Motor neuron (in vitro differentiated cells): Measurements from ENCODE around the gene GPC4. TPM values are rescaled to one million over a fixed set of nuclear protein-coding genes. Genes with fewer than 3 reads are reported as not detected.
"Not testable (repeated sequence)": the region's sequence is repeated elsewhere in the genome, so short reads cannot be mapped to it uniquely, and the experiment has no call there.

Experiments
- ATAC-seq, 8 experiments: fragments of 200-7000 bp; cut with Tn5 transposase; replicated peaks in 6 of 8; 2 replicates each; pipeline ENCODE4 v1.8.0; 2021; ENCODE audit warnings: mild to moderate bottlenecking in 8 of 8, moderate library complexity in 8 of 8
- H3K27ac ChIP-seq, 2 donors: fragments of 250-450 bp; sonication (Bioruptor Pico); 2 replicates each; pipeline ENCODE4 v1.9.0; 2021; ENCODE audit warnings: antibody characterized with exemption in 2 of 2, mild to moderate bottlenecking in 2 of 2, moderate library complexity in 1 of 2
- H3K4me1 ChIP-seq, 2 donors: fragments of 250-450 bp; sonication (Bioruptor Pico); replicated peaks in 1 of 2; 2 replicates each; pipeline ENCODE4 v1.6.1; 2021; ENCODE audit warnings: antibody characterized with exemption in 2 of 2, mild to moderate bottlenecking in 2 of 2, moderate library complexity in 1 of 2
- H3K4me3 ChIP-seq, 5 donors: fragments of 250-450 bp; sonication (Bioruptor Pico); 2 replicates each; pipeline ENCODE4 v1.9.0; 2021; ENCODE audit warnings: antibody characterized with exemption in 5 of 5, mild to moderate bottlenecking in 5 of 5, moderate library complexity in 4 of 5
- WGBS, 10 experiments: fragments of 450-650 bp; shearing (Covaris generic); methylation state at CpG; one replicate each; pipeline ENCODE4 v1.0.0; 2022; 5-methylcytosine and 5-hydroxymethylcytosine counted together
- in situ Hi-C, 9 experiments: fragments of 400-800 bp; cut with MboI; loops; one replicate each; pipeline ENCODE4 v1.15.0; 2021; ENCODE audit warnings: low sequenced_read_pairs in 9 of 9, low pct_unique_long_range_greater_than_20kb in 2 of 9; ENCODE audit not compliant: unreplicated experiment in 9 of 9
- total RNA-seq, 8 experiments: library from RNA; unstranded; fragments of 300-600 nt; gene quantifications; 2 replicates each; pipeline versions ENCODE4 v1.2.3 to v1.2.4, GENCODE V29; 2022

GPC4 gene
- total RNA-seq, 8 experiments from 2014 or later = 1.7 to 35.2 (median 6.1) TPM

GRCh38 chrX:133306316-133306715 is 109.0 kb downstream of the GPC4 start:
- in situ Hi-C loops = no loop called here
- WGBS, 10 experiments = 7 to 80% (median 30%) methylated on average over 1 to 2 of the region's 3 CpGs; no CpG with 5 or more reads in 3 of the 10 experiments
- Histone ChIP-seq H3K4me3 (no peak overlapping the region), H3K27ac (no peak overlapping the region), H3K4me1 (peaks cover 9 to 11% of the 10 kb centered on the region in 2 donors)
- ATAC-seq = no peak

- no peak overlapping the region for H3K4me3 ChIP-seq
- H3K4me1 ChIP-seq = peaks cover 9 to 11% of the 10 kb centered on the region in 2 donors
- in situ Hi-C loops = no loop called here
- no peak for ATAC-seq
- no peak overlapping the region for H3K27ac ChIP-seq
Measured at GRCh38 chrX:133305348-133305747, 109.9 kb downstream of the GPC4 start.

DNA sequence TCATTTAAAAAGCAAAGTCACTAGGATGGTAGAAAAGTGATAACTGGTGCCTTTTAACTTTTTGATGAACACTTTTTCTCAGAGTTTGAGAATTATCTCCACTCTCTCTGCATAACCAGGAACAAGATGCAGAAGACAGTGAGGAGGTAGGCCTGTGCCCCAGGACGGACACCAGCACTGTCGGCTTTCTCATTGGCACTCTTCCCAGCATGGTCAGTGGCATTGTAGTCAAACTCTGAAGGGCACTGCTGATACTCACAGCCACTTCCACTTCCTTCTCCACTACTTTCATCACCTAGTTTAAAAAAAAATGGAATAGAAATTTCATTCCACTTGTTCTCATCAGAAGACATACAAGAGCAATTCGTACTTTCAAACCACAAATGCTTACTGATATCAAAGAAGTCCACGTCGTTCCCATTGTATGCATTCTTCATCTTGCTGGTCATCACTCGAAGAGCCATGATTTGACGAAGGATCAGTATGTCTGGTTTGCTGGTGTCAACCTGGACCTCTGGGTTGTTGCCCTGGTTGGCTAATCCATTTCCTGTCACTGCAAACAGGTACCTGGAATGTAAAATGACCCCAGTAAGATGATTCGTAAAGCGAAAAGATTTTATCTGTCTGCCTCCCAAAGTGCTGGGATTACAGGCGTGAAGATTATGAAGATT is 112.4 kb downstream of the GPC4 start:
- Histone ChIP-seq H3K4me1 (peaks cover 0 to 4% of the 10 kb centered on the region in 2 donors), H3K27ac (no peak overlapping the region), H3K4me3 (no peak overlapping the region)
- in situ Hi-C loops = no loop called here
- no peak for ATAC-seq
- WGBS, 10 experiments = 30 to 100% (median 100%) methylated on average over 1 to 8 of the region's 10 CpGs; no CpG with 5 or more reads in 3 of the 10 experiments

- H3K27ac ChIP-seq = no peak overlapping the region
- no peak for ATAC-seq
- no peak overlapping the region for H3K4me3 ChIP-seq
- in situ Hi-C loops = no loop called here
- no peaks in the 10 kb centered on the region for H3K4me1 ChIP-seq
Measured at GRCh38 chrX:133300591-133300990, 114.7 kb downstream of the GPC4 start.

DNA sequence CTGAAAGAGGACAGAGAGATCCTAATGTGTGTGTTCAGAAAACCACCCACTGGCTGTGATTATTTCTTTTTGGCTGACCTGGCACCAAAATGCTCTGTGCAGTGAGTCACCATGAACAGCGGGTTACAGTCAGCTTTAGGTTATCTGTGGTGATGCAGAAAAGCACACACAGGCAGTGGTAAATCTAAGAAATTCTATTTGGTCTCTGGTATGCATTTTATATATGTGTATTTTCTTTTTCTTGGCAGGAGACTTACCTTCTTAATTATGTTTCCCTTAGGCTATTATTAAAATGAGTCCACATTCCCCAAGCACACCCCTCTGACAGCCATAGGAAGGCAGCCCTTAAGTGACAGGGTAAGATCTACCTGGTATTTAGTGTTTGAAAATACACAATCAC is 118.0 kb downstream of the GPC4 start:
- ATAC-seq = peak in 3 of 8 experiments; percentile 53 to 91 (median 66)
- Histone ChIP-seq H3K4me3 (no peak overlapping the region), H3K27ac (no peak overlapping the region), H3K4me1 (no peaks in the 10 kb centered on the region)
- in situ Hi-C loops = no loop called here
- 0 to 100% (median 42%) methylated on average over 1 of the region's 1 CpG; no CpG with 5 or more reads in 6 of the 10 experiments for WGBS, 10 experiments

GRCh38 chrX:133294126-133294525 is 121.2 kb downstream of the GPC4 start:
- no peak for ATAC-seq
- Histone ChIP-seq H3K4me1 (no peaks in the 10 kb centered on the region), H3K4me3 (no peak overlapping the region), H3K27ac (no peak overlapping the region)
- in situ Hi-C loops = no loop called here
- 67 to 83% methylated on average over 1 of the region's 1 CpG; no CpG with 5 or more reads in 8 of the 10 experiments for WGBS, 10 experiments

- Histone ChIP-seq H3K27ac (no peak overlapping the region), H3K4me3 (no peak overlapping the region), H3K4me1 (no peaks in the 10 kb centered on the region)
- peak in 1 of 8 experiments; percentile 25 for ATAC-seq
- WGBS, 10 experiments = 14 to 53% methylated on average over 1 to 3 of the region's 4 CpGs; no CpG with 5 or more reads in 8 of the 10 experiments
- in situ Hi-C loops = no loop called here
Measured at GRCh38 chrX:133290076-133290475, 125.2 kb downstream of the GPC4 start.

- Histone ChIP-seq H3K4me1 (no peaks in the 10 kb centered on the region), H3K27ac (no peak overlapping the region), H3K4me3 (no peak overlapping the region)
- in situ Hi-C loops = no loop called here
- WGBS, 10 experiments = 0 to 43% (median 40%) methylated on average over 1 of the region's 1 CpG; no CpG with 5 or more reads in 7 of the 10 experiments
- ATAC-seq = no peak
Measured at GRCh38 chrX:133287860-133288259, 127.4 kb downstream of the GPC4 start.

DNA sequence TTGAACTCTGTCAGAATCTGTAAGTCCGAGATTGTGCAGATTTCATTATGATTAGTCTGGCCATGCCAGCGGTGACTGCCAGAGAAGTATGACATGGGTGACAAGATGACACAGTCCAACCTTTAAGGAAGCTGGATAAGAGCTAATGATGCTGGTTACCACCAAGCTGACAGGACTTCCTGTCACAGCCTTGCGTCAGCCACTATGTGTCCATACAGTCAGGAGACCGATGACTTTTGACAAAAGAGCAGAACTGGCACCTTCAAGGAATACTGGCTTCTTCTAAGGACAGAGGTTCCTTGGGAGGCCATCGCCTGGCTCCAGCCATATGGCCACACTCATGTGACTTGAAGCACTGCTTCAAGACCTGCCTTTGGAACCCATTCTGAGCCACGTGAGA is 129.9 kb downstream of the GPC4 start:
- no peak for ATAC-seq
- 0 to 96% (median 26%) methylated on average over 1 to 5 of the region's 6 CpGs; no CpG with 5 or more reads in 6 of the 10 experiments for WGBS, 10 experiments
- Histone ChIP-seq H3K4me3 (no peak overlapping the region), H3K4me1 (no peaks in the 10 kb centered on the region), H3K27ac (no peak overlapping the region)
- in situ Hi-C loops = no loop called here

DNA sequence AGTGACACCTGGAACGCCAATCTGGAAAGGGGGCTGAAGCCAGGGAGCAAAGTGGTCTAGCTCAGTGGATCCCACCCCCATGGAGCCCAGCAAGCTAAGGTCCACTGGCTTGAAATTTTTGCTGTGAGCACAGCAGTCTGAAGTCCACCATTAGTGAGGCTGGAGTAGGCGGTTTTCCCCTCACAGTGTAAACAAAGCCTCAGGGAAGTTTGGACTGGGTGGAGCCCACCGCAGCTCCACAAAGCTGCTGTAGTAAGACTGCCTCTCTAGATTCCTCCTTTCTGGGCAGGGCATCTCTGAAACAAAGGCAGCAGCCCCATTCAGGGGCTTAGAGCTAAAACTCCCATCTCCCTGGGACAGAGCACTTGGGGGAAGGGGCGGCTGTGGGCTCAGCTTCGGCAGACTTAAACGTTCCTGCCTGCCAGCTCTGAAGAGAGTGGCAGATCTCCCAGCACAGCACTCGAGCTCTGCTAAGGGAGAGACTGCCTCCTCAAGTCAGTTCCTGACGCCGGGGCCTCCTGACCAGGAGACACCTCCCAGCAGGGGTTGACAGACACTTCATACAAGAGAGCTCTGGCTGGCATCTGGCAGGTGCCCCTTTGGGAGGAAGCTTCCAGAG is 136.1 kb downstream of the GPC4 start:
- H3K4me3 ChIP-seq, in situ Hi-C loops, H3K27ac ChIP-seq, H3K4me1 ChIP-seq: not testable (repeated sequence)
- WGBS, 10 experiments = 13 to 49% methylated on average over 3 to 5 of the region's 9 CpGs; no CpG with 5 or more reads in 8 of the 10 experiments
- peak in 2 of 8 experiments; percentile 29 to 44 for ATAC-seq

- no peak overlapping the region for H3K4me3 ChIP-seq
- in situ Hi-C loops = no loop called here
- H3K4me1 ChIP-seq = peaks cover 0 to 2% of the 10 kb centered on the region in 2 donors
- no peak for ATAC-seq
- H3K27ac ChIP-seq = no peak overlapping the region
- WGBS, 10 experiments = 0 to 100% (median 64%) methylated on average over 1 to 3 of the region's 4 CpGs; no CpG with 5 or more reads in 4 of the 10 experiments
Measured at GRCh38 chrX:133273180-133273579, 142.1 kb downstream of the GPC4 start.

DNA sequence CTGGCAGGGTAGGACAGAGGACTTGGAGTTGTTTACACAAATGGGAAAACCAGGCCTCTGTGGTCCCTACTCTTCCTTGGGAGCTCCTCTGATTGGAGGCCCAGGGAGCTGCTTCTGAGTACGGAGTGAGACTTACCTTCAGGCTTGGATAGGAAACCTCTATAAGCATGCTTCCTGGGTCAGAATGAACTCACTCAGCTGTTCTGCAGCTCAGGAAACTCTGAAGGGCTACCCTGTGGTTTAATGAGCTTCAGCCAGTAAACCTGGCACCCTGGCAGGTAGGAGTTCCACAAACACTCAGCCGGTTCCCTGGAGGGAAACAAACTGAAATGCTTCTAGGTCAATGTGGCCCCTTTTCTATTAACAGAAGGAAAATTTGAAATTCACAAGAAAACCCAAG is 146.1 kb downstream of the GPC4 start:
- no peak overlapping the region for H3K27ac ChIP-seq
- H3K4me3 ChIP-seq = no peak overlapping the region
- H3K4me1 ChIP-seq = peaks cover 0 to 15% of the 10 kb centered on the region in 2 donors
- WGBS, 10 experiments = 74% methylated on average over 2 of the region's 2 CpGs; no CpG with 5 or more reads in 9 of the 10 experiments
- no peak for ATAC-seq
- in situ Hi-C loops = no loop called here

GRCh38 chrX:133267621-133268020 is 147.7 kb downstream of the GPC4 start:
- Histone ChIP-seq H3K4me1 (peaks cover 0 to 15% of the 10 kb centered on the region in 2 donors), H3K27ac (no peak overlapping the region), H3K4me3 (no peak overlapping the region)
- in situ Hi-C loops = no loop called here
- ATAC-seq = no peak
- WGBS, 10 experiments = 29 to 100% (median 82%) methylated on average over 1 to 2 of the region's 2 CpGs; no CpG with 5 or more reads in 6 of the 10 experiments
